Measurements from ENCODE around the gene AP2A2. TPM values are rescaled to one million over a fixed set of nuclear protein-coding genes. Genes with fewer than 3 reads are reported as not detected.

AP2A2 gene
- 17.7 TPM for total RNA-seq

GRCh38 chr11:925496-926301 is at the start of gene AP2A2:
Gene AP2A2, plus strand, starts transcription at chr11:925870. Its CDS starts 152 bp downstream, at chr11:926022.
- Histone ChIP-seq H3K9me3 (ENCODE audit: control insufficient read depth in 3 of 3, low read length in 3 of 3) (no peaks in the 10 kb centered on the region), H3K9ac (ENCODE audit: low read depth in 1 of 3, low read length in 3 of 3) (peak within 1 kb of the TSS; percentile 77 to 90 (median 86)), H3K4me1 (ENCODE audit: control insufficient read depth in 3 of 3, insufficient read depth in 3 of 3, low read length in 3 of 3) (peaks cover 16 to 28% (median 26%) of the 10 kb centered on the region in 3 donors), H3K36me3 (ENCODE audit: control insufficient read depth in 3 of 3, insufficient read depth in 3 of 3, low read length in 3 of 3) (peaks cover 0 to 3% (median 0%) of the 10 kb centered on the region in 3 donors), H3K27me3 (ENCODE audit: control insufficient read depth in 3 of 3, insufficient read depth in 3 of 3, low read length in 3 of 3) (no peaks in the 10 kb centered on the region), H3K27ac (ENCODE audit: low read depth, low read length) (peak within 1 kb of the TSS; percentile 77), H3K4me3 (ENCODE audit: low read length in 3 of 3) (peak within 1 kb of the TSS; percentile 74 to 80 (median 76))

- Histone ChIP-seq H3K9me3 (ENCODE audit: control insufficient read depth in 3 of 3, low read length in 3 of 3) (no peaks in the 10 kb centered on the region), H3K27me3 (ENCODE audit: control insufficient read depth in 3 of 3, insufficient read depth in 3 of 3, low read length in 3 of 3) (no peaks in the 10 kb centered on the region), H3K4me1 (ENCODE audit: control insufficient read depth in 3 of 3, insufficient read depth in 3 of 3, low read length in 3 of 3) (peaks cover 13 to 20% (median 14%) of the 10 kb centered on the region in 3 donors), H3K36me3 (ENCODE audit: control insufficient read depth in 3 of 3, insufficient read depth in 3 of 3, low read length in 3 of 3) (peaks cover 7 to 16% (median 14%) of the 10 kb centered on the region in 3 donors), H3K27ac (ENCODE audit: low read depth, low read length) (no peak overlapping the region), H3K9ac (ENCODE audit: low read depth in 1 of 3, low read length in 3 of 3) (peak overlapping the region in 1 of 3 donors; percentile 16), H3K4me3 (ENCODE audit: low read length in 3 of 3) (peak overlapping the region in 1 of 3 donors; percentile 35)
Observed at GRCh38 chr11:876545-876944, 49.1 kb upstream of the AP2A2 start.

- Histone ChIP-seq H3K4me1 (ENCODE audit: control insufficient read depth in 3 of 3, insufficient read depth in 3 of 3, low read length in 3 of 3) (peaks cover 13 to 20% (median 14%) of the 10 kb centered on the region in 3 donors), H3K36me3 (ENCODE audit: control insufficient read depth in 3 of 3, insufficient read depth in 3 of 3, low read length in 3 of 3) (peaks cover 7 to 20% (median 18%) of the 10 kb centered on the region in 3 donors), H3K9ac (ENCODE audit: low read depth in 1 of 3, low read length in 3 of 3) (no peak overlapping the region), H3K27me3 (ENCODE audit: control insufficient read depth in 3 of 3, insufficient read depth in 3 of 3, low read length in 3 of 3) (no peaks in the 10 kb centered on the region), H3K27ac (ENCODE audit: low read depth, low read length) (no peak overlapping the region), H3K4me3 (ENCODE audit: low read length in 3 of 3) (no peak overlapping the region), H3K9me3 (ENCODE audit: control insufficient read depth in 3 of 3, low read length in 3 of 3) (no peaks in the 10 kb centered on the region)
Observed at GRCh38 chr11:877565-877964, 48.1 kb upstream of the AP2A2 start.

- no peak overlapping the region for H3K27ac ChIP-seq (ENCODE audit: low read depth, low read length)
- no peaks in the 10 kb centered on the region for H3K9me3 ChIP-seq (ENCODE audit: control insufficient read depth in 3 of 3, low read length in 3 of 3)
- peaks cover 15 to 30% (median 27%) of the 10 kb centered on the region in 3 donors for H3K36me3 ChIP-seq (ENCODE audit: control insufficient read depth in 3 of 3, insufficient read depth in 3 of 3, low read length in 3 of 3)
- no peaks in the 10 kb centered on the region for H3K27me3 ChIP-seq (ENCODE audit: control insufficient read depth in 3 of 3, insufficient read depth in 3 of 3, low read length in 3 of 3)
- peaks cover 13 to 20% (median 14%) of the 10 kb centered on the region in 3 donors for H3K4me1 ChIP-seq (ENCODE audit: control insufficient read depth in 3 of 3, insufficient read depth in 3 of 3, low read length in 3 of 3)
- H3K4me3 ChIP-seq (ENCODE audit: low read length in 3 of 3), result no peak overlapping the region
- H3K9ac ChIP-seq (ENCODE audit: low read depth in 1 of 3, low read length in 3 of 3), result no peak overlapping the region
Observed at GRCh38 chr11:880447-880846, 45.2 kb upstream of the AP2A2 start.

- H3K9ac ChIP-seq (ENCODE audit: low read depth in 1 of 3, low read length in 3 of 3), result no peak overlapping the region
- H3K4me1 ChIP-seq (ENCODE audit: control insufficient read depth in 3 of 3, insufficient read depth in 3 of 3, low read length in 3 of 3), result peaks cover under 1 to 4% (median 1%) of the 10 kb centered on the region in 3 donors
- H3K27ac ChIP-seq (ENCODE audit: low read depth, low read length), result no peak overlapping the region
- H3K36me3 ChIP-seq (ENCODE audit: control insufficient read depth in 3 of 3, insufficient read depth in 3 of 3, low read length in 3 of 3), result peaks cover 24 to 33% (median 33%) of the 10 kb centered on the region in 3 donors
- H3K4me3 ChIP-seq (ENCODE audit: low read length in 3 of 3), result no peak overlapping the region
- H3K27me3 ChIP-seq (ENCODE audit: control insufficient read depth in 3 of 3, insufficient read depth in 3 of 3, low read length in 3 of 3), result no peaks in the 10 kb centered on the region
- no peaks in the 10 kb centered on the region for H3K9me3 ChIP-seq (ENCODE audit: control insufficient read depth in 3 of 3, low read length in 3 of 3)
Observed at GRCh38 chr11:882596-882995, 43.1 kb upstream of the AP2A2 start.

- no peak overlapping the region for H3K9ac ChIP-seq (ENCODE audit: low read depth in 1 of 3, low read length in 3 of 3)
- peaks cover 7 to 14% (median 9%) of the 10 kb centered on the region in 3 donors for H3K4me1 ChIP-seq (ENCODE audit: control insufficient read depth in 3 of 3, insufficient read depth in 3 of 3, low read length in 3 of 3)
- no peaks in the 10 kb centered on the region for H3K27me3 ChIP-seq (ENCODE audit: control insufficient read depth in 3 of 3, insufficient read depth in 3 of 3, low read length in 3 of 3)
- no peak overlapping the region for H3K27ac ChIP-seq (ENCODE audit: low read depth, low read length)
- H3K4me3 ChIP-seq (ENCODE audit: low read length in 3 of 3), result no peak overlapping the region
- no peaks in the 10 kb centered on the region for H3K9me3 ChIP-seq (ENCODE audit: control insufficient read depth in 3 of 3, low read length in 3 of 3)
- peaks cover 27 to 34% (median 32%) of the 10 kb centered on the region in 3 donors for H3K36me3 ChIP-seq (ENCODE audit: control insufficient read depth in 3 of 3, insufficient read depth in 3 of 3, low read length in 3 of 3)
Observed at GRCh38 chr11:883527-883926, 42.1 kb upstream of the AP2A2 start.

GRCh38 chr11:884578-885070 is 41.0 kb upstream of the AP2A2 start:
- Histone ChIP-seq H3K27ac (ENCODE audit: low read depth, low read length) (no peak overlapping the region), H3K9me3 (ENCODE audit: control insufficient read depth in 3 of 3, low read length in 3 of 3) (no peaks in the 10 kb centered on the region), H3K4me3 (ENCODE audit: low read length in 3 of 3) (no peak overlapping the region), H3K36me3 (ENCODE audit: control insufficient read depth in 3 of 3, insufficient read depth in 3 of 3, low read length in 3 of 3) (peaks cover 27 to 30% (median 27%) of the 10 kb centered on the region in 3 donors), H3K4me1 (ENCODE audit: control insufficient read depth in 3 of 3, insufficient read depth in 3 of 3, low read length in 3 of 3) (peaks cover 7 to 20% (median 9%) of the 10 kb centered on the region in 3 donors), H3K27me3 (ENCODE audit: control insufficient read depth in 3 of 3, insufficient read depth in 3 of 3, low read length in 3 of 3) (no peaks in the 10 kb centered on the region), H3K9ac (ENCODE audit: low read depth in 1 of 3, low read length in 3 of 3) (no peak overlapping the region)

- Histone ChIP-seq H3K4me3 (ENCODE audit: low read length in 3 of 3) (no peak overlapping the region), H3K9ac (ENCODE audit: low read depth in 1 of 3, low read length in 3 of 3) (no peak overlapping the region), H3K4me1 (ENCODE audit: control insufficient read depth in 3 of 3, insufficient read depth in 3 of 3, low read length in 3 of 3) (peaks cover 7 to 20% (median 9%) of the 10 kb centered on the region in 3 donors), H3K27me3 (ENCODE audit: control insufficient read depth in 3 of 3, insufficient read depth in 3 of 3, low read length in 3 of 3) (no peaks in the 10 kb centered on the region), H3K9me3 (ENCODE audit: control insufficient read depth in 3 of 3, low read length in 3 of 3) (no peaks in the 10 kb centered on the region), H3K27ac (ENCODE audit: low read depth, low read length) (no peak overlapping the region), H3K36me3 (ENCODE audit: control insufficient read depth in 3 of 3, insufficient read depth in 3 of 3, low read length in 3 of 3) (peaks cover 20 to 26% (median 20%) of the 10 kb centered on the region in 3 donors)
Observed at GRCh38 chr11:886568-886967, 39.1 kb upstream of the AP2A2 start.

GRCh38 chr11:887589-887988 is 38.1 kb upstream of the AP2A2 start:
- peaks cover 7 to 20% (median 9%) of the 10 kb centered on the region in 3 donors for H3K4me1 ChIP-seq (ENCODE audit: control insufficient read depth in 3 of 3, insufficient read depth in 3 of 3, low read length in 3 of 3)
- no peak overlapping the region for H3K4me3 ChIP-seq (ENCODE audit: low read length in 3 of 3)
- H3K27me3 ChIP-seq (ENCODE audit: control insufficient read depth in 3 of 3, insufficient read depth in 3 of 3, low read length in 3 of 3), result no peaks in the 10 kb centered on the region
- H3K9ac ChIP-seq (ENCODE audit: low read depth in 1 of 3, low read length in 3 of 3), result no peak overlapping the region
- H3K9me3 ChIP-seq (ENCODE audit: control insufficient read depth in 3 of 3, low read length in 3 of 3), result no peaks in the 10 kb centered on the region
- H3K27ac ChIP-seq (ENCODE audit: low read depth, low read length), result no peak overlapping the region
- peaks cover 20 to 26% (median 20%) of the 10 kb centered on the region in 3 donors for H3K36me3 ChIP-seq (ENCODE audit: control insufficient read depth in 3 of 3, insufficient read depth in 3 of 3, low read length in 3 of 3)
